ENCODE results near the gene NPM1.
"Not testable (repeated sequence)": the region's sequence is repeated elsewhere in the genome, so short reads cannot be mapped to it uniquely, and the experiment has no call there.

The NPM1 gene

GRCh38 chr5:171387345-171387969 lies at the start of gene NPM1:
Gene NPM1, plus strand, starts transcription at chr5:171387849. Its CDS starts 100 bp downstream, at chr5:171387949.
- peak within 1 kb of the TSS; percentile 75 for H3K27ac ChIP-seq (ENCODE audit: low read depth, low read length)
- peaks cover 48% of the 10 kb centered on the region for H3K79me2 ChIP-seq (ENCODE audit: control insufficient read depth, insufficient read depth, low read length, unreplicated experiment)
- no peaks in the 10 kb centered on the region for H3K27me3 ChIP-seq (ENCODE audit: insufficient read depth, low read length)
- peaks cover 27% of the 10 kb centered on the region for H3K36me3 ChIP-seq (ENCODE audit: insufficient read depth, low read length)
- peak within 1 kb of the TSS; percentile 99 for H3K4me3 ChIP-seq (ENCODE audit: low read depth, low read length)
- H3K4me1 ChIP-seq (ENCODE audit: control insufficient read depth, insufficient read depth, low read length, unreplicated experiment) = peaks cover 18% of the 10 kb centered on the region
- H2AFZ ChIP-seq (ENCODE audit: low read length, unreplicated experiment) = peak within 1 kb of the TSS; percentile 94

GRCh38 chr5:171340042-171340441 lies 47.6 kb upstream of the NPM1 start:
- no peak overlapping the region for H3K4me3 ChIP-seq (ENCODE audit: low read depth, low read length)
- H3K27me3 ChIP-seq (ENCODE audit: insufficient read depth, low read length) = peaks cover 25% of the 10 kb centered on the region
- no peaks in the 10 kb centered on the region for H3K4me1 ChIP-seq (ENCODE audit: control insufficient read depth, insufficient read depth, low read length, unreplicated experiment)
- H3K27ac ChIP-seq (ENCODE audit: low read depth, low read length) = no peak overlapping the region
- H2AFZ ChIP-seq (ENCODE audit: low read length, unreplicated experiment) = no peak overlapping the region
- H3K79me2 ChIP-seq (ENCODE audit: control insufficient read depth, insufficient read depth, low read length, unreplicated experiment) = no peaks in the 10 kb centered on the region
- H3K36me3 ChIP-seq (ENCODE audit: insufficient read depth, low read length) = no peaks in the 10 kb centered on the region

GRCh38 chr5:171340491-171340890 lies 47.2 kb upstream of the NPM1 start:
- Histone ChIP-seq H3K36me3 (ENCODE audit: insufficient read depth, low read length) (no peaks in the 10 kb centered on the region), H3K27ac (ENCODE audit: low read depth, low read length) (no peak overlapping the region), H3K4me3 (ENCODE audit: low read depth, low read length) (no peak overlapping the region), H3K4me1 (ENCODE audit: control insufficient read depth, insufficient read depth, low read length, unreplicated experiment) (no peaks in the 10 kb centered on the region), H2AFZ (ENCODE audit: low read length, unreplicated experiment) (no peak overlapping the region), H3K27me3 (ENCODE audit: insufficient read depth, low read length) (peaks cover 20% of the 10 kb centered on the region), H3K79me2 (ENCODE audit: control insufficient read depth, insufficient read depth, low read length, unreplicated experiment) (no peaks in the 10 kb centered on the region)

- Histone ChIP-seq H2AFZ (ENCODE audit: low read length, unreplicated experiment) (no peak overlapping the region), H3K27ac (ENCODE audit: low read depth, low read length) (no peak overlapping the region), H3K27me3 (ENCODE audit: insufficient read depth, low read length) (peaks cover 7% of the 10 kb centered on the region), H3K4me3 (ENCODE audit: low read depth, low read length) (no peak overlapping the region), H3K36me3 (ENCODE audit: insufficient read depth, low read length) (no peaks in the 10 kb centered on the region), H3K79me2 (ENCODE audit: control insufficient read depth, insufficient read depth, low read length, unreplicated experiment) (no peaks in the 10 kb centered on the region), H3K4me1 (ENCODE audit: control insufficient read depth, insufficient read depth, low read length, unreplicated experiment) (no peaks in the 10 kb centered on the region)
Measured at GRCh38 chr5:171342362-171343111, 45.1 kb upstream of the NPM1 start.

GRCh38 chr5:171344936-171345608 lies 42.6 kb upstream of the NPM1 start:
- Histone ChIP-seq H3K36me3 (ENCODE audit: insufficient read depth, low read length) (no peaks in the 10 kb centered on the region), H3K27me3 (ENCODE audit: insufficient read depth, low read length) (peaks cover 5% of the 10 kb centered on the region; the same call in 1 of the 2 replicates), H3K4me3 (ENCODE audit: low read depth, low read length) (no peak overlapping the region), H2AFZ (ENCODE audit: low read length, unreplicated experiment) (no peak overlapping the region), H3K27ac (ENCODE audit: low read depth, low read length) (no peak overlapping the region), H3K79me2 (ENCODE audit: control insufficient read depth, insufficient read depth, low read length, unreplicated experiment) (no peaks in the 10 kb centered on the region), H3K4me1 (ENCODE audit: control insufficient read depth, insufficient read depth, low read length, unreplicated experiment) (no peaks in the 10 kb centered on the region)

- Histone ChIP-seq H3K4me3 (ENCODE audit: low read depth, low read length) (no peak overlapping the region), H3K27ac (ENCODE audit: low read depth, low read length) (no peak overlapping the region), H3K27me3 (ENCODE audit: insufficient read depth, low read length) (no peaks in the 10 kb centered on the region), H2AFZ (ENCODE audit: low read length, unreplicated experiment) (no peak overlapping the region), H3K79me2 (ENCODE audit: control insufficient read depth, insufficient read depth, low read length, unreplicated experiment) (no peaks in the 10 kb centered on the region), H3K4me1 (ENCODE audit: control insufficient read depth, insufficient read depth, low read length, unreplicated experiment) (no peaks in the 10 kb centered on the region), H3K36me3 (ENCODE audit: insufficient read depth, low read length) (no peaks in the 10 kb centered on the region)
Measured at GRCh38 chr5:171351536-171352073, 36.0 kb upstream of the NPM1 start.

GRCh38 chr5:171355302-171355724 lies 32.3 kb upstream of the NPM1 start:
- H3K4me1 ChIP-seq (ENCODE audit: control insufficient read depth, insufficient read depth, low read length, unreplicated experiment) = no peaks in the 10 kb centered on the region
- H3K4me3 ChIP-seq (ENCODE audit: low read depth, low read length) = no peak overlapping the region
- H2AFZ ChIP-seq (ENCODE audit: low read length, unreplicated experiment) = no peak overlapping the region

GRCh38 chr5:171357843-171358242 lies 29.8 kb upstream of the NPM1 start:
- H3K4me3 ChIP-seq (ENCODE audit: low read depth, low read length) = no peak overlapping the region
- H3K27me3 ChIP-seq (ENCODE audit: insufficient read depth, low read length) = no peaks in the 10 kb centered on the region
- no peak overlapping the region for H3K27ac ChIP-seq (ENCODE audit: low read depth, low read length)
- no peaks in the 10 kb centered on the region for H3K79me2 ChIP-seq (ENCODE audit: control insufficient read depth, insufficient read depth, low read length, unreplicated experiment)
- no peaks in the 10 kb centered on the region for H3K36me3 ChIP-seq (ENCODE audit: insufficient read depth, low read length)
- no peak overlapping the region for H2AFZ ChIP-seq (ENCODE audit: low read length, unreplicated experiment)
- no peaks in the 10 kb centered on the region for H3K4me1 ChIP-seq (ENCODE audit: control insufficient read depth, insufficient read depth, low read length, unreplicated experiment)

More at GRCh38 chr5:171355302-171355724, 32.3 kb upstream of the NPM1 start:
- Histone ChIP-seq H3K27me3 (ENCODE audit: insufficient read depth, low read length) (no peaks in the 10 kb centered on the region), H3K36me3 (ENCODE audit: insufficient read depth, low read length) (no peaks in the 10 kb centered on the region), H3K79me2 (ENCODE audit: control insufficient read depth, insufficient read depth, low read length, unreplicated experiment) (no peaks in the 10 kb centered on the region), H3K27ac (ENCODE audit: low read depth, low read length) (no peak overlapping the region)

GRCh38 chr5:171361151-171361550 lies 26.5 kb upstream of the NPM1 start:
- H3K79me2 ChIP-seq (ENCODE audit: control insufficient read depth, insufficient read depth, low read length, unreplicated experiment); H3K4me3 ChIP-seq (ENCODE audit: low read depth, low read length); H2AFZ ChIP-seq (ENCODE audit: low read length, unreplicated experiment); H3K36me3 ChIP-seq (ENCODE audit: insufficient read depth, low read length); H3K4me1 ChIP-seq (ENCODE audit: control insufficient read depth, insufficient read depth, low read length, unreplicated experiment); H3K27ac ChIP-seq (ENCODE audit: low read depth, low read length); H3K27me3 ChIP-seq (ENCODE audit: insufficient read depth, low read length): not testable (repeated sequence)

- H3K36me3 ChIP-seq (ENCODE audit: insufficient read depth, low read length); H3K79me2 ChIP-seq (ENCODE audit: control insufficient read depth, insufficient read depth, low read length, unreplicated experiment); H3K4me3 ChIP-seq (ENCODE audit: low read depth, low read length); H3K27me3 ChIP-seq (ENCODE audit: insufficient read depth, low read length); H2AFZ ChIP-seq (ENCODE audit: low read length, unreplicated experiment); H3K4me1 ChIP-seq (ENCODE audit: control insufficient read depth, insufficient read depth, low read length, unreplicated experiment); H3K27ac ChIP-seq (ENCODE audit: low read depth, low read length): not testable (repeated sequence)
Measured at GRCh38 chr5:171363249-171363648, 24.4 kb upstream of the NPM1 start.
